Thoracic aorta (tissue), 2 donors: ENCODE data around the gene ANKS6. TPM values are rescaled to one million over a fixed set of nuclear protein-coding genes. Genes with fewer than 3 reads are reported as not detected.

ENCODE experiments used
- ATAC-seq: fragments of 150-250 bp; one replicate; pipeline ENCODE4 v1.8.0; 2017; ENCODE audit warnings: low read depth; ENCODE audit not compliant: insufficient number of reproducible peaks, low FRiP score
- DNase-seq: peaks from one replicate; pipeline ENCODE4 v3.0.0-alpha.2; 2020; ENCODE audit warnings: low spot score
- H3K27ac ChIP-seq, 2 donors: fragments of 200-600 bp; sonication (generic); 1 replicate in 1 of 2; 2 replicates in 1 of 2; pipeline ENCODE4 v1.5.1; 2016; ENCODE audit warnings: mild to moderate bottlenecking in 2 of 2, moderate library complexity in 2 of 2
- H3K27me3 ChIP-seq: fragments of 200-600 bp; sonication (generic); replicated peaks from 2 replicates; pipeline ENCODE4 v1.6.0; 2016; ENCODE audit warnings: mild to moderate bottlenecking; ENCODE audit not compliant: insufficient read depth
- H3K36me3 ChIP-seq: fragments of 200-600 bp; sonication (generic); one replicate; pipeline ENCODE4 v1.5.1; 2016
- H3K4me1 ChIP-seq, 2 donors: fragments of 200-600 bp; sonication (generic); 1 replicate in 1 of 2; 2 replicates in 1 of 2; pipeline versions ENCODE4 v1.5.1 to v1.6.0; 2016; ENCODE audit warnings: low read depth in 2 of 2, mild to moderate bottlenecking in 1 of 2; ENCODE audit not compliant: control insufficient read depth in 1 of 2
- H3K4me3 ChIP-seq: fragments of 200-600 bp; sonication (generic); 2 replicates; pipeline ENCODE4 v1.5.1; 2016; ENCODE audit warnings: mild to moderate bottlenecking
- H3K9me3 ChIP-seq: fragments of 200-600 bp; sonication (generic); 2 replicates; pipeline ENCODE4 v1.5.1; 2016
- CTCF ChIP-seq: fragments of 200-600 bp; sonication (generic); IDR thresholded peaks from one replicate; pipeline ENCODE4 v1.5.1; 2019; ENCODE audit warnings: antibody characterized with exemption
- total RNA-seq, 2 donors: library from RNA; depleted of rRNA; stranded (reverse); fragments of >200 nt; gene quantifications; one replicate each; pipeline versions ENCODE4 v1.1.0 to v1.2.3, GENCODE V29; 2016

ANKS6 gene
- total RNA-seq, 2 donors from 2014 or later, result 35.1 to 45.8 TPM

- Histone ChIP-seq H3K4me1 (no peaks in the 10 kb centered on the region), H3K27me3 (no peaks in the 10 kb centered on the region), H3K36me3 (no peaks in the 10 kb centered on the region), H3K4me3 (no peak overlapping the region), H3K9me3 (no peaks in the 10 kb centered on the region), H3K27ac (no peak overlapping the region)
- no peak for TF ChIP-seq CTCF
- DNase-seq (no peak), ATAC-seq (no peak)
Measured at GRCh38 chr9:98832768-98833089, 36.4 kb upstream of the ANKS6 start.

- Histone ChIP-seq H3K9me3 (no peaks in the 10 kb centered on the region), H3K4me3 (no peak overlapping the region), H3K4me1 (no peaks in the 10 kb centered on the region), H3K27me3 (no peaks in the 10 kb centered on the region), H3K36me3 (no peaks in the 10 kb centered on the region), H3K27ac (no peak overlapping the region)
- no peak for ATAC-seq
- no peak for TF ChIP-seq CTCF
- DNase-seq, result no peak
Measured at GRCh38 chr9:98831696-98832095, 35.3 kb upstream of the ANKS6 start.

- ATAC-seq, result no peak
- H3K27ac ChIP-seq, result no peak overlapping the region
Measured at GRCh38 chr9:98830554-98830953, 34.2 kb upstream of the ANKS6 start.

GRCh38 chr9:98829766-98830165, 33.4 kb upstream of the ANKS6 start:
- Histone ChIP-seq H3K27ac (no peak overlapping the region), H3K9me3 (no peaks in the 10 kb centered on the region), H3K27me3 (no peaks in the 10 kb centered on the region), H3K4me3 (no peak overlapping the region), H3K4me1 (no peaks in the 10 kb centered on the region), H3K36me3 (no peaks in the 10 kb centered on the region)
- no peak for DNase-seq
- ATAC-seq, result no peak
- TF ChIP-seq CTCF, result no peak

More at GRCh38 chr9:98830554-98830953, 34.2 kb upstream of the ANKS6 start:
- Histone ChIP-seq H3K9me3 (no peaks in the 10 kb centered on the region), H3K4me3 (no peak overlapping the region), H3K4me1 (no peaks in the 10 kb centered on the region), H3K27me3 (no peaks in the 10 kb centered on the region), H3K36me3 (no peaks in the 10 kb centered on the region)
- no peak for DNase-seq
- TF ChIP-seq CTCF, result no peak

DNA sequence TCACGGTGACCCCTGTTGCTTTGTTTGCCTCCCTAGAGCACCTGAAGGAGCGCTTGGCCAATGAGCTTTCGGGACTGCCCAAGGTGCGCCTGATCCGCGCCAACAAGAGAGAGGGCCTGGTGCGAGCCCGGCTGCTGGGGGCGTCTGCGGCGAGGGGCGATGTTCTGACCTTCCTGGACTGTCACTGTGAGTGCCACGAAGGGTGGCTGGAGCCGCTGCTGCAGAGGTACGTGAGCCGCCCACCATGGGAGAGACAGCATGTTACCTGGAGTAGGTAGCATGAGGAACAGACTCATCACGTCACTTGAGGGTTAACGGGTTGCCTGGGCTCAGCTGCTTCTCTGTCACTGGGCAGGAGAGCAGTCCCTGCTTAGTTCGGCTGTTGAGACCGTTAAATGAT, 30.4 kb upstream of the ANKS6 start:
- no peak overlapping the region for H3K27ac ChIP-seq
- TF ChIP-seq CTCF, result no peak
- no peaks in the 10 kb centered on the region for H3K36me3 ChIP-seq
- H3K27me3 ChIP-seq, result no peaks in the 10 kb centered on the region
- H3K9me3 ChIP-seq, result no peaks in the 10 kb centered on the region
- ATAC-seq, result no peak
- DNase-seq, result no peak
- no peaks in the 10 kb centered on the region for H3K4me1 ChIP-seq
- H3K4me3 ChIP-seq, result no peak overlapping the region
